NCI-H1694 treated with DMSO at 0.1 percent for 48 hours (cell line): ENCODE data around the gene MICU1.
"Not testable (repeated sequence)": the region's sequence is repeated elsewhere in the genome, so short reads cannot be mapped to it uniquely, and the experiment has no call there.

Source experiments
- DNase-seq: peaks from one replicate; lab custom pipeline; 2025; lab: John Stamatoyannopoulos, UW

Gene MICU1

DNA sequence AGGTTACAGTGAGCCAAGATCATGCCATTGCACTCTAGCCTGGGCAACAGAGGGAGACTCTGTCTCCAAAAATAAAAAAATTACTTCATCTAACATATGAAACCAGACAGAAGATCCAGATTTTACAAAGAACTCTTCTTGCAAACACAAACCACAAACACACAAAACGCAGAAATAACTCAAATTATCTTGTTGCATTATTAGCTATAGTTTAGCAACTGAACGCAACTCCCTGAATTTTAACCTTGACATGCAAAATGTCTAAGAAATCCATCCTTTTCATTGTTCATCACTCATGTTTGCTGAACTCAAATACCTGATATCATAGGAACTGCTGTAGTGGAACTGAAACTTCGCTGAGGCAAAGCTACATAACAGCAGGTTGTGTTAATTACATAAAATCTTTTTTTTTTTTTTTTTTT, 64.1 kb downstream of the MICU1 start:
- DNase-seq, result no peak

DNA sequence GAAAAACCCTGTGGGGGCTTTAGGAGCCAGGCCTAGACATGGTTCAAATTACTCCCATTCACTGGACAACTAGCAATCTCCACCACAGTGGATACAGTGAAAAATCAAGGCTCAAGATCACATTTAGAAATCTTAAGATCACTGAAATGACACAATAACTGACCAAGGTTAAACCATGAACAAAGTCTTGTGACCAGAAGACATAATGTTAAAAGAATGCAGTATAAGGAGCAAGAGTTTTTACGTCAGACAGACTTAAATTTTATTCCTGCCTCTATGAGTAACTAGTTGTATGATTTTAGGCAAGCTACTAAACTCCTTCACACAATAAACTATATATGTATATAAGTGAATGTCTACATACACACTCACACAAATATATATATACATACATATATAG, 68.5 kb downstream of the MICU1 start:
- DNase-seq, result no peak

DNA sequence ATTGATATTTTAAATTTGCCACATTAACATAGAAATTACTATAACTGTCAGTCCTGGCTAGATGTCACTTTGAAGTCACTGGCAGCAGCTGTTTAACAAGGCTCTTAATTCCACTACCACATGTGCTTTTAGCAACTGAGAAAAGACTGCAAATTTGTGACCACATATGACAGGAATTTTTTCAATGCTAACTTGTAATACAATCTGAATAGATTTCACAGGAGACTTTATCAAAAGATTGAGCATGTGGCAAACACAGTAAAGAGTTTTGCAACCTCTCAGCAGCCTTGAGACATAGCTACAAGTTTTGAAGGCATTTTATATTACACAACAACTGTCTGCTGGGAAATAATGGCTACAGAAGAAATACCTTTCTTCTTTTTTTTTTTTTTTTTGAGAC, 73.0 kb downstream of the MICU1 start:
- no peak for DNase-seq

DNA sequence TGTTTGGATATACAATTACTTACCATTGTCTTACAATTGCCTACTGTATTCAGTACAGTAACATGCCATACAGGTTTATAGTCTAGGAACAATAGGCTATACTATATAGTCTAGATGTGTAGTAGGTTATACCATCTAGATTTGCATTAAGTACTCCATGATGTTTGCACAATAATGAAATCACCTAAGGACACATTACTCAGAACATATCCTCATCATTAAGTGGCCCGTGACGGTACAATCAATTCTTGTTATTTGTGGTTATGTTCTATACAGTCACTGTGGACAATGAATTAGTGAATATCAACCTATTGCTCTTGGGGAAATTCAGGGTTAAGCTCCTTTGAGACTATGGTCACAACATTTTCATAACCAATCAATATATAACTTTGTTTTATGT, 75.6 kb downstream of the MICU1 start:
- no peak for DNase-seq

DNA sequence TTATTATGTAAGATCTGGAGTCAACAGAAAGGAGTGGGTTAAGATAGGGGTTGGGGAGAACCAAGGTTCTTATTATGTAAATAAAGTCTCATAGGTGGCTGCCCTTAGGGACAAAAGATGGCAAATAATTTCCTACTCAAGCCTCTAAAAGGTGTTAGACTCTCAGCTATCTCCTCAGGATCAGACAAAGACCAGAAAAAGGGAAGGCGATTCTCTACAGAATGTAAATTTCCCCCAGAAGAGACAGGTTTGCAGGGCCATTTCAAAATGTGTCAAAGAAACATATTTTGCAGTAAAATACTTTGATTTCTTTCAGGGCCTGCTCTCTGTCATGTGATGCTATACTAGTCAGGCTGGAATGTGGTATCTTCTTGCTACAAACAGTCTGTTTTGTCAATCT, 80.3 kb downstream of the MICU1 start:
- DNase-seq, result no peak

DNA sequence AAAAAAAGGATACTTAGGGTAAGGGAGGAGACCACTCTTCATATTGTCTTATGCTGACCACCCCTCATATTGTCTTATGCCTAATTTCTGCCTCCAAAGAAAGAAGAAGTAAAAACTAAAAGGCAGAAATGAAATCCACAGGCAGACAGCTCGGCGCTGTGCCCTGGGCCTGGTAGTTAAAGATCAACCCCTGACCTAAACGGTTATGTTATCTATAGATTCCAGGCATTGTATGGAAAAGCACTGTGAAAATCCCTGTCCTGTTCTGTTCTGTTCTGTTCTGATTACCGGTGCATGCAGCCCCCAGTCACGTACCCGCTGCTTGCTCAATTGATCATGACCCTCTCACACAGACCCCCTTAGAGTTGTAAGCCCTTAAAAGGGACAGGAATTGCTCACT, 82.0 kb downstream of the MICU1 start:
- DNase-seq, result not testable (repeated sequence)

DNA sequence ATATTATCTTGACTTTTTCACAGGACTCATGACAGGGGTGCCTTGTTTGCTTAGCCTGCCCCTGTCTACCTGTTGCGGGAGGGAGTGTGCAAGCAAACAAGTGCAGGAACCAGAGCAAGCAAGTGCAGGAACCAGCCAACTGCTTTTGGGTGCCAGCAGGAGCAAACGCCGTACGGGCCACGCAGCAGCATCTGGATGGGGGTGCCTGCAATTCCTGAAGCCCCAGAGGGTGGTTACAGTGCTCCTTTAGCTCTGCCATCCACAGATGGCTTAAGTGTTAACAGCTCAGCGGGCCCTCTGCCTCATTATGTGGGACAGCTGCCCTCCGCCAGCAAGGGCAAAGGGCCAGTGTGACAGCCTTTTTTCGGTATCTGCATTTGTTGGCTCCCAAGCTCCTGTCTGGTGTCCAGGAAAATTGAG, 83.5 kb downstream of the MICU1 start:
- peak; percentile 27 for DNase-seq

DNA sequence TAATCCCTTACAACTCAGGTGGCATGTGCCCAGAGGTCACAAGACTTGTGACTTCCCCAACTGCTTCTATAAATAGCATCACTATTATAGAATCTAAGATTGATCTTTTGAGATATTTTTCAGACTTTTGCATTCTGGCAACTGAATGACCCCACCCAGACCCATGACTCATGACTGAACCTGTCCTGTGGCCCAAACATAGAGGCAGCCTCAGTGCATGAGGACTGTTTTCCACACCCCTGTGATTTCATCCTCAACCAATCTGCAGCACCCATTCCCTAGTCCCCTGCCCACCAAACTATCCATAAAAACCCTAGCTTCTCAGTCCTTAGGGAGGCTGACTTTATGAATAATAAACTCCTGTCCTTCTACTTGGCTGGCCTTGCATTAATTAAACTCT, 84.5 kb downstream of the MICU1 start:
- no peak for DNase-seq

DNA sequence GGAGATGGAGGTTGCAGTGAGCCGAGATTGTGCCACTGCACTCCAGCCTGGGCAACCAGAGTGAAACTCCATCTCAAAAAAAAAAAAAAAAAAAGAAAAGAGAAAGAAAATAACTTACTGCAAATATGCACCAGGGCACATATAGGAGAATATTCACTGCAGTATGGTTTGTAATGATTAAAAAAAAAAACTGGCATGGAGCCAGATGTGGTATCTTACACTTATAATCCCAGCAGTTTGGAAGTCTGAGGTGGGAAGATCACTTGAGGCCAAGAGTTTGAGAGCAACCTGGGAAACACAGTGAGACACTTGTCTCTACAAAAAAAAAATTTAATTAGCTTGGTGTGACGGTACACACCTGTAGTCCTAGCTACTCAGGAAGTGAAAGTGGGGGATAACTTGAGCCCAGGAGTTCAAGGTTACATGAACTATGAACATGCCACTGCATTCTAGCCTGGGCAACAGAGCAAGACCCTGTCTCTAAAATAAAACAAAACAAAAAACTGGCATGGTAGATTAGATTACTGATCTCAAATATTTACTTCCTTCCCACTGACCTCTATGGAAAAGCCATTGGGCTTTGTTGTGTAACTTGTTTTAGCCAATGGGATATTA, 85.6 kb downstream of the MICU1 start:
- no peak for DNase-seq

DNA sequence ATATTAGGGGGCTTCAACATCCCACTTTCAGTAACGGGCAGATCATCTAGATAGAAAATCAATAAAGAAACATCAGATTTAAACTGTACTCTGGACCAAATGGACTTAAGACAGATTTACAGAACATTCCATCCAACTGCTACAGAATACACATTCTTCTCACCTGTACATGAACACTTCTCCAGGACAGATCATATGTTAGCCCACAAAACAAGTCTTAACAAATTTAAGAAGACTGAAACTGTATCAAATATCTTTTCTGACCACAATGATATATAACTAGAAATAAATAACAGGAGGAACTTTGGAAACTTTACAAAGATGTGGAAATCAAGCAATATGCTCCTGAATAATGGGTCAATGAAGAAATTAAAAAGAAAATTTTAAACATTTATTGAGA, 86.7 kb downstream of the MICU1 start:
- no peak for DNase-seq

DNA sequence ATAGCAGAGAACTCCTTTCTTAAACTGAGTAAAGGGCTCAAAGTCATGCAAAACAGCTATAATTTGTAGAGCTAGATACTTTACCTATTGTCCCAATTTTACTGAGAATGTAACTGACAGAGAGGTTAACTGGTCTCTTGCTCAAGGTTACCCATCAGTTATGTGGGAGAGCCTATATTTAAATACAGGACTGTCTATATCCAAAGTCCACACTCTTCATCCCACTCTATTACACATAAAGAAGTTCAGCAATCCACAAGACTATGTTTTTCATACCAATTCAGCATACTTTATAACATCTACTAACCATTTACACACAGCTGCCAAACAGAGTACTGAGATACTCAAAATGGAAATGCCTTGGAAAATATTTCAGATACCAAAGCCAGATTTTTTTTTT, 100.2 kb downstream of the MICU1 start:
- DNase-seq, result no peak

DNA sequence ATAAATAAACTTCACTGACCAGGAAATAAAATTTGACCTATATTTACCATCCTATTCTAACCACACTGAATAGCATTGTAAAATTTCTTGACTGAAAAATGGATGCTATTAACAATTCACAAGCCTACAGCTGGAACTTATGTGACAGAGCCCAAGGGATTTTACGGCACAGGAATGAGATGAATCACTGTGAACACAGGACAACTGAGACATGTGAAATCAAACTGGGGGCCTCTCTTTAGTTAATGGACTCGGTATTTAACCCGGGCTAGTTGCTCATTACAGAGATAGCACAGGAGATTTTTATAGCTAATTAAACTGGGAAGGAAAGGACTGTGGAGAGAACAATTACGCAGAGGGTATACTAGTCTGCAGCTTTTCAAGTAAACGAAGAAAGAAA, 100.6 kb downstream of the MICU1 start:
- no peak for DNase-seq

DNA sequence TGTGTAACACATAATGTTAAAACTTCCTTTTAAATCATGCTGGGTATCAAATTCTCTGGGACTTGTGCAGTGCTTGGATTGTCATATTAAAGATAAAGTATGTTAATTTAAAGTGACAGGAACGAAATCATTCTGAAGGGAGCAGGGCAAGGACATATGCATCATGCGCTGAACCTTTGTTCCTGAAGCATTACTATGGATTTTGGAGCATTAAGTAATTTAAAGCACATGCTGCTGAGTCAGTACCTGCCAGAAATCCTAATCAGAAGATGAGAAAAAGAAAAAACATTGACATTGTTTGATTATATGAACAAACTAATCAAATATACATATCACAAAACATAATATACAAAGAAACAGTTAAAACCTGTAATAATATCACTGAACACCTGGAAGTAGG, 101.4 kb downstream of the MICU1 start:
- no peak for DNase-seq

DNA sequence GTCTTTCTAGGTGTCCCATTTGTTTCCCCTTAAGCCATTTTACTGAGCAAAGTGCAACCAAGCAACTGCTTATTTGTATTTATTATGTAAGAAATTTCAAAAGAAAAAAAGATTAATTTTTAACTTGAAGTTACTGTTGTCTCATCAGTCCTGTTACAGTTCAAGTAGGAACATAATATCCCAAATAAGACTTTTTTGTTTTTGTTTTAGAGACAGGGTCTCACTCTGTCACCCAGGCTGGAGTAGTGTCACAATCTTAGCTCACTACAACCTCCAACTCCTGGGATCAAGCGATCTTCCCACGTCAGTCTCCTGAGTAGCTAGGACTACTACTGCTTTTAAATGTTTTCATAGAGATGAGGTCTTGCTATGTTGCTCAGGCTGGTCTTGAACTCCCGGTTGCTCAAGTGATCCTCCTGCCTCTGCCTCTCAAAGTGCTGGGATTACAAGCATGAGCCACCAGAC, 101.9 kb downstream of the MICU1 start:
- DNase-seq, result no peak

DNA sequence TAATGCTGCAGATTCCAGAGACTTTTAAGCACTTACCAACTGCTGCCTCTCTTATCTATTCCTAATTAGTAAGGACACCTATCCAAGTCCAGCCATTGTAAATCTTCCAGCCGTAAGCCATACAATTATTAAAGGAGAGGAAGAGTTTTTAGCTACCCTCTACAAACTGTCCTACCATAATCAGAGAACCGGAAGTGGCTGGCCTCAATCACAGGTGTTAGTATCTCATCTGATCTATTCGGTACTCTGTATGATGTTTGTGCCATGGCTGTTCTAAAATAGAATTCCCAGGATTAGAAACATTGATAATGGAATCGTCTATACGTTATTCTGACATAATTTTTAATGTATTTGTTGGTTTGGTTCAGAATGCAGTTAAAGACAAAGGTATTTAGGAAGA, 102.8 kb downstream of the MICU1 start:
- no peak for DNase-seq

DNA sequence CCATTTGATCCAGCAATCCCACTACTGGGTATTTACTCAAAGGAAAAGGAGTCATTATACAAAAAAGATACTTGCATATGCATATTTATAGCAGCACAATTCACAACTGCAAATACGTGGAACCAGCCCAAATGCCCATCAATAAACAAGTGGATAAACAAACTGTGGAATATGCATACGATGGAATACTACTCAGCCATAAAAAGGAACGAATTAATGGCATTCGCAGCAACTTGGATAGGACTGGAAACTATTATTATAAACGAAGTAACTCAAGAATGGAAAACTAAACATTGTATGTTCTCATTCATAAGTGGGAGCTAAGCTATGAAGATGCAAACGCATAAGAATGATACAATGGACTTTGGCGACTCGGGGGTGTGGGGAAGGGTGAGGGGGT, 108.6 kb downstream of the MICU1 start:
- DNase-seq, result no peak

DNA sequence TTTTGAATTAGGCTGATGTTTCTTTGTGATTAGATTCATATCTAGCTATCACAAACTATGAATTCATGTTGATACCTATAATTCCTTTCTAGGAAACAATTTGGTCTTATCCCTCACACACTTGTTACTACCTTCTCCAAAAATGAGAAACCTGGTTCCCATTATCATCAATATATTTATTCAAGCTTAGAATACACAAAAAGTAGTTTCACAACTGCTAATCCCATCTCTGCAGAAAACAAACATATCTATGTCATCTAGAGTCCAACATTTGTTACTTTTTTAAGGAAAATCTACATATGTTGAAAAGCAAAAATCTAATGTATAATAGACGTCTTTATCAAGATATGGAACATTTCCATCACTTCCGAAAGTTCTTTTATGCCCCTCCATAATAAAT, 110.4 kb downstream of the MICU1 start:
- DNase-seq, result no peak

DNA sequence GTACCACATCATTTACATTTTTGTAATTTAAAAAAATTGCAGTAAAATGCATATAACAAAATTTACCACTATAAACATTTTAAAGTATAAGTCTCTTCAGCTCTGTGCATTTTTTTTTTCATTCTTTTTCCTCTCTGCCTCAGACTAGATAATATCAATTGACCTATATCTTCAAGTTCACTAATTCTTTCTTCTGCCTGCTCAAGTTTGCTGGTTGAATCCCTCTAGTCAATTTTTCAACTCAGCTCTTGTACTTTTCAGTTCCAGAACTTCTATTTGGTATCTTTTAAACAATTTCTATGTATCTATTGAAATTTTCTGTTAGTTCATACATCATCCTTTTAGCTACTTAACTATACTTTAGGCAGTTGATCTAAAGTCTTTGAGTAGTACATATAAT, 112.0 kb downstream of the MICU1 start:
- DNase-seq, result no peak

DNA sequence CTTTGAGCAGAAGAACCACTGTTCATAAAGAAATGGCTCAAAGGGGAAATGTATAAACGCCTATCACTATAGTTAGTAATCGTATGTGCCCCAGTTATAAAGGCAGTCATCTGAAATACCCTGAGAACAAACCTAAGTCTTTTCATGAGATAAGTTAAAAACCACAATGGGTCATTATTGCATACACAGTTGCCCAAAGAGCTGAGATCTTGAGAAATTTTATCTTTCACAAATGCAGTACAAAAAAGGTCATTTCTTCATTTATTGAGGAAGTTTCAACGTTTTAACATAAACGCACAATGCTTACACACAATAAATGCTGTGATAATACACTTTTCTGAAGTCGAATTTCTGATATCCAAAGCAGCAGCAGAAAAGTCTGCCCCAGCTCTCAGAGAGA, 114.4 kb downstream of the MICU1 start:
- no peak for DNase-seq

DNA sequence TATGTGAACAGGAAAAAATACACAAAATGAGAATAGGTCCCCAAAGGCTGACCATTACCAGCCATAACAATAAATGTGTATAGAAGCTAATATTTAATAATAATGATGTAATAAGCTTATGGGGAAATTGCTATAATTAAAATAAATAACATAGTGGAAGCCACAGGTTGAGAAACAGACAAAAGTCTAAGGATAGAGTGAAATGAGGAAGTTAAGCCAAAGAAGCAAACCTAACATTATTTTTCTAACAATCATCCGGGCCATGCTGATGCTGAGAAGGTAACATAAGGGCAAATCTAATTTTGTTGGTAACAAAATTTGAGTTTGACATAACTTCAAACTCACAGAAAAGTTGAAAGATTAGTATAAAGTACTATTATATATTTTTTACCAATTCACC, 115.9 kb downstream of the MICU1 start:
- DNase-seq, result no peak

DNA sequence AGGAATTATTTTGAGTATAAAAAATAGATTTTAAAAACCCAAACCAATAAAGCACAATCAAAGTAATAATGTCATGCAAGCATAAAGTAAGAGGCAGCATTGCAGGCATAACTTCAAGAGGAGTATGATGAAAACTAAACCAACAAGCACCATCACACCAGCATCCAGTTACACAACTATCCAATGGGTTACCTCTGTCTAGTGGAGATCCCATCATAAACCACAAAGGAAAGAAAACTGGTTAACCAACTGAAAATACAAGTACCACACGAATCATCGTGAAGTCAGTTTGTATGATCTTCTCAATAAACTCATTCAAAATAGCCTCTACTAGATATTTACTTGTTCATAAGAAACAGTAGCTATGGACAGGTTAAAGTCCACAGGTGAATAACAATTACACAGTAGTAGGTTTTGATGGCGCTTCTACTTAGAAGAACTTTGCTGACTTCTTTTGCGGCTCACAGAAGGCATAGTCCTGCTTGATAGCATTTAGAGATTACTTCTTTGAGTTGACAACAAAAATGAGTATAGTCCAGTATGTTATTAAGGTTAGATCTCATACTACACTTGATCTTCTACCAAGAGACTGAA, 116.6 kb downstream of the MICU1 start:
- DNase-seq, result no peak

DNA sequence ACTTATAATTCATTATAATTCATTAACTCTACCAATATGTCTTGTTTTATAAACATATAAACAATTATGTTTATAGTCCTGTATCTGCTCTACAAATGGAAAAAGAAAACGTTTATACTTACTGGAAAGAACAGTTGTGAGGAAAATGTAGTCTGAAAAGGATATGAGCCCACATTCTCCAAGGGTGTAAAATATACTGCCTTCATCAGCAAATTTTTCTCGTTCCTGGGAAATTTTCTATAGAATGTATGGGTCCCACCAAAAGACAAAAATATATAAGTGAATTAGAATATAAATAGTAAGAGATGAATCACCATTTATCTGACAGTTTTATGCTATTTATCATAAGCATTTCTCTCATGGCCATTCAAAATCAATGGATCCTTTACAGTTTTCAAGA, 117.8 kb downstream of the MICU1 start:
- DNase-seq, result no peak

DNA sequence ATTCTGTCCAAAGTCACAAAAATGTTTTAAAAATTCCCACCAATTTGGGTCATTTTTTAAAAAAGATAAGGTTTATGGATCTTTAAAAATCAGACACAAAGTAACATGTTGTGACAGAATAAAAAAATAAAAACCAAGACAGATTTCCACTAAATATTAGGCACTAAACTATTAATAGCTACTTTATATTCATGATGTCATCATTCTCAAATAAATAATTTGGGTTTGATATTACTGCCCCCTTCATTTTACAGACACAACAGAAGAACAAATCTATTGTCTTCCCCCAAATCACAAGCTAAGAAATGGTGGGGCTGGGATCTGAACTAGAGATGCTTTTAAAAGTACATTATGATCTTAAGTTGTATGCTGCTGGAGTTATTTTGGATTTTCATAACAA, 119.4 kb downstream of the MICU1 start:
- DNase-seq, result no peak

DNA sequence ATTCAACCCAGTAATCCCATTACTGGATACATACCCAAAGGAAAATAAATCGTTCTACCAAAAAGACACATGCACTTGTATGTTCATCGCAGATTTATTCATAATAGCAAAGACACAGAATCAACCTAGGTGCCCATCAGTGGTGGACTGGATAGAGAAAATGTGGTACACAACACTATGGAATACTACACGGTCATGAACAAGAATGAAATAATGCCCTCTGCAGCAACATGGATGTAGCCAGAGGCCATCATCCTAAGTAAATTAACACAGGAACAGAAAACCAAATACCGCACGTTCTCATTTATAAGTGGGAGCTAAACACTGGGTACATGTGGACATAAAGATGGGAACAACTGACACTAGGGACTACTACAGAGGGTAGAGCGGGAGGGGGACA, 120.4 kb downstream of the MICU1 start:
- no peak for DNase-seq
